ENCODE measurements around the gene CARM1. TPM values are rescaled to one million over a fixed set of nuclear protein-coding genes. Genes with fewer than 3 reads are reported as not detected.
"Not testable (repeated sequence)": the region's sequence is repeated elsewhere in the genome, so short reads cannot be mapped to it uniquely, and the experiment has no call there.

Gene CARM1
- polyA plus RNA-seq, 3 donors = 37.2 to 46.1 (median 37.6) TPM

DNA sequence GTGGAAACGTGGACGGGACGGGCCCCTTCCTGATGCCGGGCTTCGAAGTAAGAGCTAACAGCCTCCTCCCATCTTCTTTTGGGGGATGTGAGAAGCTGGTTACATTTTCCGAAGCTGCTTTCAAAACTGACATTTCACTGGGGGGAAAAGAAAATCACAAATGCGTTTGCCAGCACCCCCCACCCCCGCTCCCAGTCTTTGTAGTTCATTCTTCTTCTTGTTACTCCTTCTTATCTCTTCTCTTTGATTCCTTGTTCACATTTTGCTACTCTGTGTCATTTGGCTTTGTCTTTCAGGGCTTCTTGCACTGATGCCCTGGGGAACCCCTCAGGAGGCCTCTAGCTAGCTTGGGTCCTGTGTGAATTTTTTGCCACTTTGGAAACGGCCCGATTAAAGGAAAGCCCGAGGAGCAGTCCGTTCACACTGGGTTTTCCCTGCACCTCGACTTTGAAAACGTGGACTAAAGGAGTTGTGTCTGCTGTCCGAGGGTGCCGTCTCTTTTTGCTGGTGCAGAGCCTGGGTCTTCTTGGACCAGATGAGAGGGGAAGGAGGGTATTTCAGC is 1.3 kb downstream of the CARM1 start:
- no peak for DNase-seq (ENCODE audit: low read depth in 3 of 3, low spot score in 2 of 3)

DNA sequence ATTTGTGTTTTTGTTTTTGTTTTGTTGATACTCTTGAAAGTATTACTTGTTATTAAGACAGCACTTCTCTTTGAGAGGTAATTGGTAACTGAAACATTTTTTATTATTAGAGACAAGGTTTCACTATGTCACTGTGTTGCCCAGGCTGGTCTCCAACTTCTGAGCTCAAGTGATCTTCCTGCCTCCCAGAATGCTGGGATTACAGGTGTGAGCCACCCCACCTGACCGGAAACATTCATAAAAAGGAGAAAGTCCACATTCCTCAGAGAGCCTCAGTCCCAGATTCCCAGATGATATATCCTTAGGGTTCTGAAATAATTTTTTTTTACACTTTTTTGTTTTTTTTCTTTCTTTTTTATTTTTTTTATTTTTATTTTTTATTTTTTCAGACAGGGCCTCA is 2.7 kb downstream of the CARM1 start:
- no peak for DNase-seq (ENCODE audit: low read depth in 3 of 3, low spot score in 2 of 3)

DNA sequence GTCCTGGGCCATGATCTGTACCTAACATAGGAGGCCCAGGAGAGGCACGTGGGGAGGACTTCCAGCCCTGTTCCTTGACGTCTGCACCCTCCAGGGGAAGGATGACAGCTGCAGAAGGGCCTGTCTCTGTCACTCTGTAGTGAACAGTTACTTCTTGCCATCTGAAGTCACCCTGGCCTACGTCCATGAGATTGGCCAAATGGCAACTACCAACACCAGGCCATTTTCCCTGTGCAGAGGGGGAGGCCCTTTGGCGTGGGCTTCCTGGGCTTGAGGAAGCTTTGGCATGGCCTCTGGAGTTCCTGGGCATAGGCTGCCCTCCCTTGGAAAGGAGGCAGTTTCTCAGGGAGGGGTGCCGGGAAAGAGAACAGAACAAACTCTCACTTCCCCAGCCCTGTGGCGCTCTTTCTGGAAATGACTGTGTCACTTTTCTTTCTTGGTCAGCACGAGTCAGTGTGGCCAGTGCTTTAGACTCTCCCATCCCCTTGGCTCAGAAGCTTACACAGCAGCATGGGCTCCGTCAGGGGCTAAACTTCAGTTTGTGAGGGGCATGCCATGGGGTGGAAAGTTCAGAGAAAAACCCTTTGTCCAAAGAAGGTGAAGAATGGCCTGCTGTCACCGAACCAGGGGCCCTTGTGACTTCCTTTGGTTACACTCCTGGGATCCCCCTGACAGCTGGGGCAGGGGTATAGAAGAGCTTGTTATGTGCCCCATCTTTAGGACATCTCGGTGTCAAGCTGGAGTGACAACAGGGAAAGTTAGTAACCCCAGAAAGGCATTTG is 5.3 kb downstream of the CARM1 start:
- DNase-seq (ENCODE audit: low read depth in 3 of 3, low spot score in 2 of 3) = no peak

DNA sequence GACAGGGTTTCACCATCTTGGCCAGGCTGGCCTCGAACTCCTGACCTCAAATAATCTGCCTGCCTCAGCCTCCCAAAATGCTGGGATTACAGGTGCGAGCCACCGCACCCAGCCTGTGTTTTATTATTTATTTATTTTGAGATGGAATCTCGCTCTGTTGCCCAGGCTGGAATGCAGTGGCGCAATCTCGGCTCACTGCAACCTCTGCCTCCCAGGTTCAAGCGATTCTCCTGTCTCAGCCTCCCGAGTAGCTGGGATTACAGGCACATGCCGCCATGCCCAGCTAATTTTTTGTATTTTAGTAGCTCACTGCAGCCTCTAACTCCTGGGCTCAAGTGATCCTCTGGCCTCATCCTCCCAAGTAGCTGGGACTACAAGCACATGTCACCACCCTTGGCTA is 6.3 kb downstream of the CARM1 start:
- DNase-seq (ENCODE audit: low read depth in 3 of 3, low spot score in 2 of 3) = not testable (repeated sequence)

DNA sequence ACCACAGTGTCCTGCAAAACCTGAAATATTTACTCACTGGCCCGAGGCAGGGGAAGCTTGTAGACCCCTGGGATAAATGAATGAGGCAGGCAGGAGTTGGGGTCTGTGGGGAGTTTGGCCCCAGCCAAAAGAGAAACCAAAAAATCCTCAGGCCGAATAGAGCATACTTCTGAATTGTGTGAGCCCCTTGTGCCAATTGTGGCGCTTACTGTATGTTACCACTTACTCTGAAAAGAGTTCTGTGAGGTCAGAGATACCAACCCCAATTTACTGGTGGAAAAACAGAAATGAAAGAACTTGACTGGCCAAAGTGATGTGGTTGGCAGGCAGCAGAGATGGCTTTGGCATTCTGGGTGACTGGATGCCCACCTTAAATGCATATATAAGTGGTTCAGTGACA is 6.9 kb downstream of the CARM1 start:
- no peak for DNase-seq (ENCODE audit: low read depth in 3 of 3, low spot score in 2 of 3)

DNA sequence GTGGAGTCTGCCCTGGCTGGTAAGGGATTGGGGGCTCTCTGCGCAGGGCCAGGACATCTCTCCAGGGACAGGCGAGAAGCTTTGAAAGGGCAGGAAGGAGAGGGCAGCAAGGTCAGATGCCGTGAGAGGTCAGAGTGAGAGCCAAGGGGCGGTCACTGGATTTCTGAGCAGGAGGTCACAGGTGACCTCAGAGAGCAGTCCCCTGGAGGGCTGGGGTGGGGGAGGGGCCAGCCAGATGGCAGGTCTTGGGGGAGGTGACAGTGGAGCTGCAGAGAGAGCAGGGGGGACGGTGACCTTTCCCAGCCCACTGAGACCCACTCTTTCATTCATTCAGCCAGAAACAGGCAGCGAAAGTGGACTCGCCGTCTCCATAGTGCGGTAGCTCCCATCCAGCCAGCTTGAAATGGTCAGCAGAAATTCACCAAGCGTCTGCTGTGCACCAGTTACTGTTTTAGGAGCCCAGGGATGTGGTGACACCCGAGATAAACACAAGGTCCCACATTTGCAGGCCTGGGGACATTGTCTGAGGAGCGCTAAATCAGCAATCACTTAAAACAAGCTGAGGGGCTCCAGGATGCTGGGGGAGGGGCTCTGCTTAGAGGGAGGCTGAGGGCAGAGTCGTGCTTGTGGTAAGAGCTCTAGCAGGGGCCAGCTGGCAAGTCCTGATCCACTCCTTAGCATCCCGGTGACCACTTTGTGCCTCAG is 10.2 kb downstream of the CARM1 start:
- no peak for DNase-seq (ENCODE audit: low read depth in 3 of 3, low spot score in 2 of 3)

DNA sequence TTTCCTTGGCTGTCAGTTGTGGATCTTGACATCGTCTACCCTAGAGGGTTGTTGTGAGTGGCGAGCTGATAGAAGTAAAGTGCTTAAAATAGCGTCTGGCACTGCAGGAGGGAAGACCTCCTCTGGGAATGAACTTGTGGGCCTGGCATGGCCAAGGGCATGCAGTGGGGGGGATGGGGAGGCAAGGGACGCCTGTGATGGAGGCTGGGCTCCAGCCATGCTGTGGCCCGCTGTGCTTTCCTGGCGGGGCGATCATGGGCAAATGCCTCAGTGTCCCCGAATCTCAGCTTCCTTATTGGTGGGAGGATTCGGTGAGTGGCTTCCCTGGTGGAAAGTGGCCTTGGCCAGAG is 10.7 kb downstream of the CARM1 start:
- DNase-seq (ENCODE audit: low read depth in 3 of 3, low spot score in 2 of 3) = no peak

DNA sequence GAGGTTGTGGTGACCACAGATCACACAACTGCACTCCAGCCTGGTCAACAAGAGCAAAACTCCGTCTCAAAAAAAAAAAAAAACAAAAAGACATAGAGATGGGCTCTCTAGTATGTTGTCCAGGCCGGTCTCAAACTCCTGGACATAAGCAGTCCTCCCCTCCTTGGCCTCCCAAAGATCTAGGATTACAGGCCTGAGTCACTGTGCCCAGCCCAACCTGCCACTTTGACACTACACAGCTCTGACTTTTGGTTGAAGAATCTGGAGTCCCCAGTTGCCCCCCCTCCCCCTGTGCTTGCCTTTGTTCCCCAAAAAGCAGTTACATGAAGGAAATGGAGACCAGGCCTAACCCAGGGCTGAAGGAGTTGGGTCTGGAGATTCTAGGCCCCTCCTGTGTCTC is 12.9 kb downstream of the CARM1 start:
- no peak for DNase-seq (ENCODE audit: low read depth in 3 of 3, low spot score in 2 of 3)

DNA sequence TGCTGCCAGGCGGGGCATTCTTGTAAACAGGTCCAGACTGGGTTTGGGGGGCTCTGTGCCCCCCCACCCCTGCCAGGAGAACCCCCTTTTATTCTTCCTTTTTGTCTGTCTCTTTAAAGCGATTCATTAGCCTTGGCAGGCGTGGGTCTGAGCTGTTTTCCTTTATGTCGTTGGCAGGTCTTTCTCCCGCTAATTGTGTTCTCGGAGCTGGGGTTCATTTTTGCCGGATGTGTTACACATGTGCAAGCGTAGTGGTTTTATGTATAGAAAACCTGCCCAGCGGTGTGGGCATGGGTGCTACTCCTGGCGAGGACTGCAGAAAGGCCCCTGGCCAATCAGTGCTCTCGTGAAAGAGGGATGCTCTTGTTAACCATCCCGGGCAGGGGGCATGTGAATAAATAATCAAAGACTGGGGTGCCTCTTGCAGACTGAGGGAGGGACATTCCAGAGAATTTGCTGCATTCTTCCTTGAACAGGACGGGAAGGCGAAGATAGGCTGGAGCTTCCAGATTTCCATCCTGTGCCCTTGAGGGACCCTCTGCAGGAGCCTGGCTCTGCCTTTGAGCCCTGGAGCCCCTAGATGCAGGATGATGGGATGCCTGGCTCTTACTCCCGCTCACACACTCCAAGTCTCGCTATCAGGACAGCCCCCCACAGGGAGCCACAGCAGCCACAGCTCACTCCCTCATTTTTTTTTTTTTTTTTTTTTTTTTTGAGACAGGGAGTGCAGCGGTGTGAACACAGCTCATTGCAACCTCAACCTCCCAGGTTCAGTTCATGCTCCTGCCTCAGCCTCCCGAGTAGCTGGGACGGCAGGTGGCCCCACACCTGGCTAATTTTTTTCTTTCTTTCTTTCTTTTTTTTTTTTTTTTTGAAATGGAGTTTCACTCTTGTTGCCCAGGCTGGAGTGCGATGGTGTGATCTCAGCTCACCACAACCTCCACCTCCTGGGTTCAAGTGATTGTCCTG is 14.1 kb downstream of the CARM1 start:
- no peak for DNase-seq (ENCODE audit: low read depth in 3 of 3, low spot score in 2 of 3)

DNA sequence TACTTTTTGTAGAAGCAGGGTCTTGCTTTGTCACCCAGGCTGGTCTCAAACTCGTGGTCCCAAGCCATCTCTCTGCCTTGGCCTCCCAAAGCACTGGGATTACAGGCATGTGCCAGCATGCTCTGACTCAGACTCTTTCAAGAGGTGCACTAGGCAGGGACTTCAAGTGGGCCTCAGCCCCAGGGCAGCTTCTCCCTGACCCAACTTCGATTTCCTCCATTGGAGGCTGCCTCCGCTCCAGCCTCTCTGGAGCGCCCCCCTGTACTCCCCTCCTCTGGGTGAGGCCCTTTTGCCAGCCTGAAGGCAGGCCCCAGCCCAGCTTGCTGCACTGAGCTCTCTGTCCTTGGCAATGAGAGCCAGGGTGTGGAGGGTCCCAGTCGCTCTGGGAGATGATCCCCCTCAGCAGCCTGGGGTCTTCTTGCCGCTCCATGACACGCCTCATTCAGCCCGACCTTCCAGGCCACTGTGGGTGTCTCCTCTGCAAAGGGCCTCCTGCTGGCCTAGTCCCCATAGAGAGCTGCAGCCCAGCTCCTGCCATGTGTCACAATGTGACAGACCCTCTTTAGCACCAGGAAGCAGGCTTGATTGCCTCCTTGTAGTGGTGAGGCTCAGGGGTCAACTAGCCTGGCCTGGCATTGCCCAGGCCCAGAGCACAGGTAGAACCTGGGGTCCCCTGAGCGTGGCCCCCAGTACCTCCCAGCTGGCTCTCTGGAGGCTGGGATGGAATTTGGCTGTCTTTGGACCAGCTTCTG is 16.4 kb downstream of the CARM1 start:
- no peak for DNase-seq (ENCODE audit: low read depth in 3 of 3, low spot score in 2 of 3)

DNA sequence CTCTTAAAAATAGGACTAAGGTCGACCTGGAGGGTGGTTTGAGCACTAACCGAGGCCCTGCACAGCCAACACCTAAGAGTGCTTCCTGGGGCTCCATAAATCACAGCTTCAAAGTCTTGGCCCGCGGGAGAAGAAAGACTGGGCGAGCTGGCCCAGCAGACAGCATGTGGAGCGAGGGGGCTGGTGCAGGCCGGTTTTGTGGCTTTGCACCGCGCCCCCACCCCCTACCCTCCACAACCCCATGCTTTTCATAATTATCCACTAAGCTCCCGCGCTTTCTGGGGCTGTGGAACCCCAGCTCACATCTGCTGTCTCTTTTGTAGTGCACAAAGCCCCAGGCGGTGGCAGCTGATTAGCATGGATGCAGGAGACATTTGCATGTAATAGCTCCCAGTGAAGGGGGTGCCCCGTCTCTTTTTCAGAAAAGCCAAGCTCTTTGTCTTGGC is 17.1 kb downstream of the CARM1 start:
- no peak for DNase-seq (ENCODE audit: low read depth in 3 of 3, low spot score in 2 of 3)

DNA sequence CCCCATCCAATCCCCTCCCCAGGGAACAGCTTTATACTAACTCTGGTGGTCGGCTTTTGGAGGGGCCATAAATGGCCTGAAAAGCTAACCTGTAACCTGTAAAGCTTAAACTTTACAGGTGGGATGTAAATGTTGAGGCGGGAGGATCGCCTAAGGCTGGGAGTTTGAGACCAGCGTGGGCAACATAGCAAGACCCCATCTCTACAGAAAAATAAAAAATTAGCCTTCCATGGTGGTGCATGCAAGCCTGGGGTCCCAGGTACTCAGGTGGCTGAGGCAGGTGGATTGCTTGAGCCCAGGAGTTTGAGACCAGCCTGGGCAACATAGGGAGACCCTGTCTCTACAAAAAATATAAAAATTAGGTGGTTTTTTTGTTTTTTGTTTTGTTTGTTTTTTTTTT is 18.5 kb downstream of the CARM1 start:
- DNase-seq (ENCODE audit: low read depth in 3 of 3, low spot score in 2 of 3) = no peak

DNA sequence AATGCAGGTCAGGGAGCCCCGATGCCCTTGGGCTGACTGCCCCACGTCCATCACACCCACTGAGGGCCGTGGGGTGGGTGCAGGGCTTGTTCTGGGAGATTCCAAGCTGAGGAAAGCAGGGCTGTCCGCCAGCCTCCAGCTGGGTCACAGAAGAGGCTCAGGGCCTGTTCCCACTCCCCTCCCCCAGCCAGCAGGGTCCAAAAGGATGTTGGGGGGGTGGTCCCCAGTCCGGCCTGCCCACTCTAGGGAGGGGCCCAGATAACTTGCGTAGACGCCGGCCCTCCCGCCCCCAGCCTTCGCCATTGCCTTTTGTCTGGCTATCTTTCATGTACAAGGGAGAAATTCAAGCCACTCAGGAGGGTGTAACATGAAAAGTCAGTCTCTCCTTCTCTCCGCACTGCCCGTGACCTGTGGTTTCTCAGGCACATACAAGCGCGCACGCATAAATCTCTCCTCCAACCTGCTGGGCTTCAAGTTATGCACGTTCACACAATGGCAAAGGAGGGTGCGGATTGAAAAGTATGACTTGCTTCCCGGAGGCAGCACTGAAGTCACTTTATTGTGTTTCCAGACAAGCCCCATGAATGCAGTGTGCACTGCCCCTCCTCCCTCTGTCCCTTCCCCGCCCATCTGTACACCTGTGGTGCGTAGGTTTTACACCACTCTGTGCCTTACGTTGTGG is 20.2 kb downstream of the CARM1 start:
- DNase-seq (ENCODE audit: low read depth in 3 of 3, low spot score in 2 of 3) = peak in 2 of 3 donors; percentile 38 to 72

DNA sequence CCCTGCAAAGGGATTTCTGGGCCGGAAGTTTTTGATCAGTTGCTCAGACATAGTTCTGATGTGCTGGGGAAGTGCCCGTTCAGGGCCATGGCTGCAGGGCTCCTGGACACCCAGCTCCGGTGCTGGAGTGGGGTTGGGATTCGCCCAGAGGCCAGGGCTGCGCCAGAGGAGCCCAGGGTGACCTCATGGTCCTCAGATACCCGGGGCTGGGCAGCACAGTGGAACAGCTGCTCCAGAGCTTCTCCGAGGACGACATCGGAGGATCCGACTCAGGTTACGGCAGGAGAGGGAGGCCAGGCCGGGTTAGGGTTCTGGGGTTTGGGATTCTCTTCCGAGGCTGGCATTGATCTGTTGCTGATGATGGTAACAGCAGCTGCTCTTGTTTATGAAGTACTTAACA is 20.9 kb downstream of the CARM1 start:
- no peak for DNase-seq (ENCODE audit: low read depth in 3 of 3, low spot score in 2 of 3)

DNA sequence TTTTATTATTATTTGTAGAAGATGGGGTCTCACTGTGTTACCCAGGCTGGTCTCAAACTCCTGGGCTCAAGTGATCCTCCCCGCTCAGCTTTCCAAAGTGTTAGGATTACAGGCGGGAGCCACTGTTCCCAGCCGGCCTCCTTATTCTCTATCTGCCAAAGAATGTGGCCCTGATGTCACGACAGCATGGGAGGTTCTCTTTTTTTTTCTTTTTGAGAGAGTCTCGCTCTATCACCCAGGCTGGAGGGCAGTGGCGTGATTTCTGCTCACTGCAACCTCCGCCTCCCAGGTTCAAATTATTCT is 23.5 kb downstream of the CARM1 start:
- no peak for DNase-seq (ENCODE audit: low read depth in 3 of 3, low spot score in 2 of 3)

DNA sequence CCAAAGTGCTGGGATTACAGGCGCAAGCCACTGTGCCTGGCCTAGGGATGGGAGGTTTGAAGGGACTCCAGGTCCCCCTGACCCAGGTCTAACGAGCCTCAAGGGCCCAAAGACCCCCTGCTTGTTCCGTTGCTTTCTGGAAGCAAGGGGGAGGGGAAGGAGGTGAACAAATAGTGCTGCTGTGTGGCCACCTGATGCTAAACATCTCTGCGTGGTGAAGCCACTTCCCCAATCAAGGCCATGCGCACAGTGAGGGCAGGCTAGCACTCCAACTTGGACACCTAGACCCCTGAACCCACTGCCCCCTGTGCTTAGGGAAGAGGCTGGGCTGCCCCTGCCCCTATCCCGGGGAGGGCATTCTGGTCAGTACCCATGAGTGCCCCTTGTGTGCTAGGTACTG is 24.0 kb downstream of the CARM1 start:
- DNase-seq (ENCODE audit: low read depth in 3 of 3, low spot score in 2 of 3) = no peak

DNA sequence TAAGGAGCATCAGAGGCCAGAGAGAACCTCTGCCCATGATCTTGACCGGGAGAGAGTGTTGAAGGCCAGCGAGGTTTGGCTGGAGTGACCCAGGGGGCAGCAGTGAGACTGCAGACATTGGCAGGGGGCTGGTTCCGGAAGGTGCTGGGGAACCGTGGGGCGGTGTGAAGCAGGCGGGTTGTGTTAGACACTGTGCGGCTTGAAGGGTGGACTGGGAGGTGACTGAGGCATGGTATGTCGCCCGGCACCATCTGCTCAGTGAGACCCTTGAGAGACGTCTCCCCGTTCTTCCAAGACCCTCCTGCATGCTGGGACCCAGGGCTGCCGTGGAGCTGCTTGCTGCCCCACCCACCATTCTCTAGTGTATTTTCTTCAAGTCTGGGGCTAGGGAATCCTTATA is 24.6 kb downstream of the CARM1 start:
- no peak for DNase-seq (ENCODE audit: low read depth in 3 of 3, low spot score in 2 of 3)

DNA sequence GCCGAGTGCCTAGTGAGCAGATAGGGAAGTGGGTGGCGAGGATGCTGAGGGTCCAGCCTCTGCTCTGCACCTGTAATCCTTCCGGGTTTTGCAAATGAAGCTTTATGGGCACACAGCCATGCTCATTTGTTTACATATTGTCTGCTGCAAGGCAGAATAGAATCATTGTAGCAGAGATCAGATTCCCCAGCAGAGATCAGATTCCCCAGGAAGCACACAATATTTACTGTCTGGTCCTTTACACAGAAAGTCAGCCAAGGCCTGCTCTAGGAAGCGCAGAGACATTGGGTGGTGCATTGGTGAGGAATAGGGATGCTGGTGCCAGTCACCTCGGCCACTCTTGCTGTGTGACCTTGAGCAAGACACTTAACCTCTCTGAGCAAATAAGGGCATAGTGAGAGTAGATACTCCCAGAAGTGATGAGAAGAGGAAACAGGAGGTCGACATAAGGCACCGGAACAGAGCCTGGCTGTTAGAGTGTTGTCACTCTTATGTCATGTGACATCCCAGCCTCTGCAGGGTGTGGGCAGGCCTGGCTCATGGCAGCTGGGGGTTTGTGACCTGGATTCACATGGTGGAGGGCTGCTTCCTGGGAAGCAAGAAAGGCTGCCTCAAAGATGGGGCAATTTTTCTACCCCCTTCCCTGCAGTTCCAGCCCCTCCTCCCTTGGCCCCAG is 25.6 kb downstream of the CARM1 start:
- DNase-seq (ENCODE audit: low read depth in 3 of 3, low spot score in 2 of 3) = no peak

DNA sequence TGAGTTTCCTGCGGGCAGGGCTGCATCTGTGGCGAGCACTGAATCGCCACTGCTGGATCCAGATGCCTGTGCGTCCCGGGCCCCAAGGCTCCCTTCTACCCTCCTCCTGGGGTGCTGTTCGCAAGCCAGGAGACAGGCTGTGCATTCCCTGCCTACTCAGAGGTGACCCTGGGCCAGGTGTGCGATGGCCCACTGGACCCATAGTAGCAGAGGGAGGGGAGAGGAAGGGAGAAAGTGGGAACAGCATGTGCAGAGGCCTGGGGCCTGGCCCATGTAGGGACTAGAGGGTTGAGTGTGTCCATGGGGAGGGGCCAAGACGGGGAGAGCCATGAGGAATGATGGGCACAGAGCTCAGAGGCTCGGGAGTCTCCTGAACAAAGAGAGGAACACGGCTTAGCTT is 27.3 kb downstream of the CARM1 start:
- DNase-seq (ENCODE audit: low read depth in 3 of 3, low spot score in 2 of 3) = no peak

Measured in right renal cortex interstitium (tissue), 3 donors.